Measurements from ENCODE around the gene IER3. TPM values are rescaled to one million over a fixed set of nuclear protein-coding genes. Genes with fewer than 3 reads are reported as not detected.

Gene IER3
- total and polyA plus RNA-seq, 8 donors = 5.5 to 77.0 (median 16.3) TPM

DNA sequence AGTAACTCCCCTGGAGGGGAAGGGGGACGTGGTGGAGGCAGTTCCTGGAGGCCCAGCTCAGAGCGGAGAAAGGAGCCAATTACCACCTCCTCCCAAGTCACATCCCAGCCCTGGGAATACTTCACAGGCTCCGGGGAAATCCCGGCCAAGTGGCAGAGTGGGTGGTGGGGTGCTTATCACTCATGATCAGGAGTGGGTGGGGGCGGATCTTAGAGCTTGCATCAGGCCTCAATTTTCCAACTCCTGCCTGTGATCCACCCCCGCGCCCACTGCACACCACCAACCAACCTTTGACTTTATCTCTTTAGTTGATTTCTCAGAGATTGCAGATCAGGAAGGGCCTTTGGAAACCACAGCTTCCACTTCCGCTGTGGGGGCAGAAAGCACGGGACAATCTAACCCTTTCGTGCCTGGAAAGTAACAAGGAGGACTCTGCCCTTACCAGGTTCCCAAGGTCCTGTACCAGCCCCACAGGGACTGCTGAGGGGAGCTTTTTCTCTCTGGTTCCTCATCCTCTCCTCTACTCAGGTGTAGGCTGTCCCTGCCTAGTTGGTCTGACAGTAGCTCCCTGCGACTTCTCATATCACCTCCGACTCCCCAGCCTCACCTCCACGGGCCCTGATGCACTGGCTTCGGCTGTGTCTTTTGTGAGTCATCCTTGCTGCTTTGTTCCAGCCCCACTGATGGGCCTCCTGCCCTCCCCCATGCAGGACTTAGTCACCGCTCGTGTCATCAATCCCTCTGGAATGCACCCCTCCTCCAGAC, 24.9 kb upstream of the IER3 start:
- intact Hi-C loops (cut with DNase I) = no loop called here
- no peaks in the 10 kb centered on the region for H3K36me3 ChIP-seq
- H3K9me3 ChIP-seq = no peaks in the 10 kb centered on the region
- H3K27me3 ChIP-seq = no peaks in the 10 kb centered on the region
- H3K4me3 ChIP-seq = peak overlapping the region in 1 of 2 donors; percentile 14
- ATAC-seq (peak; percentile 89), DNase-seq (peak in 2 of 4 donors; percentile 75 to 84)
- TF ChIP-seq, protein P1, sequence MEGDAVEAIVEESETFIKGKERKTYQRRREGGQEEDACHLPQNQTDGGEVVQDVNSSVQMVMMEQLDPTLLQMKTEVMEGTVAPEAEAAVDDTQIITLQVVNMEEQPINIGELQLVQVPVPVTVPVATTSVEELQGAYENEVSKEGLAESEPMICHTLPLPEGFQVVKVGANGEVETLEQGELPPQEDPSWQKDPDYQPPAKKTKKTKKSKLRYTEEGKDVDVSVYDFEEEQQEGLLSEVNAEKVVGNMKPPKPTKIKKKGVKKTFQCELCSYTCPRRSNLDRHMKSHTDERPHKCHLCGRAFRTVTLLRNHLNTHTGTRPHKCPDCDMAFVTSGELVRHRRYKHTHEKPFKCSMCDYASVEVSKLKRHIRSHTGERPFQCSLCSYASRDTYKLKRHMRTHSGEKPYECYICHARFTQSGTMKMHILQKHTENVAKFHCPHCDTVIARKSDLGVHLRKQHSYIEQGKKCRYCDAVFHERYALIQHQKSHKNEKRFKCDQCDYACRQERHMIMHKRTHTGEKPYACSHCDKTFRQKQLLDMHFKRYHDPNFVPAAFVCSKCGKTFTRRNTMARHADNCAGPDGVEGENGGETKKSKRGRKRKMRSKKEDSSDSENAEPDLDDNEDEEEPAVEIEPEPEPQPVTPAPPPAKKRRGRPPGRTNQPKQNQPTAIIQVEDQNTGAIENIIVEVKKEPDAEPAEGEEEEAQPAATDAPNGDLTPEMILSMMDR (IDR thresholded peaks at IDR 0.05) = no peak
- peaks cover 16 to 41% of the 10 kb centered on the region in 2 donors for H3K4me1 ChIP-seq
- peak overlapping the region; percentile 78 to 80 for H3K27ac ChIP-seq

DNA sequence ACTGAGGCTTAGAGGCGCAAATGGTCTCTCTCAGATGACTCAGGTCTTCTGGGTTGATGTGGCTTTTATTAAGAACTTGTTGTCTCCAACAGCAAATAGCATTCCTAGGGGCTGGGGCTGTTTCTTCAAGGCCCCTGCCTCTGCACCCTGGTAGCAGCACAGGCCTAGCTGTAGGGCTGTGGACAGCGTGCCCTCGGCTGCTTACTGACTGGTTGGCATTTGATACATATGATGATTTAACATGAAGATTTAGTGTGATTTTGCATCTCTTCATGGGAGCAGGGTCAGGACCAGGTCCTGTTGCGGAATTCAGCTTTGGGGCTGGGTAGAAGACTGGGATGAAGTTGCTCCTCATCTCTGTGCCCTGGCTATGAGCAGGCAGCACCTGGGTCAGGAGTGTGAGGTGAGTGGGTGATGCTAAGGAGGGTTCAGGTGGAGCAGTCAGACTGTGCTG, 24.3 kb upstream of the IER3 start:
- H3K36me3 ChIP-seq = no peaks in the 10 kb centered on the region
- peak overlapping the region in 1 of 2 donors; percentile 14 for H3K4me3 ChIP-seq
- H3K27me3 ChIP-seq = no peaks in the 10 kb centered on the region
- H3K9me3 ChIP-seq = no peaks in the 10 kb centered on the region
- ATAC-seq (no peak), DNase-seq (no peak)
- intact Hi-C loops (cut with DNase I) = no loop called here
- H3K27ac ChIP-seq = peak overlapping the region in 1 of 2 donors; percentile 80
- H3K4me1 ChIP-seq = peaks cover 19 to 47% of the 10 kb centered on the region in 2 donors
- TF ChIP-seq, protein P1 (IDR thresholded peaks at IDR 0.05) = no peak

DNA sequence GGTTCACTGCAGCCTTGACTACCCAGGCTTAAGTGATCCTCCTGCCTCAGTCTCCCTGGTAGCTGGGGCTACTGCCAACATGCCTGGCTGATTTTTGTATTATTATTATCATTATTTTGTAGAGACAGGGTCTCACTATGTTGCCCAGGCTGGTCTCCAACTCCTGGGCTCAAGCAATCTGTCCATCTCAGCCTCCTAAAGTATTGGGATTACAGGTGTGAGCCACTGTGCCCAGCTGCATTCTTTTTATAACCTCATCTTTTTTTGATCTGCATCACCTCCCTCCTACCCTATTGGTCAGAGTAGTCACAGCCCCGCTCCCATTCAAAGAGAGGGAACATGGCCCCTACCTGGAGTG, 23.6 kb upstream of the IER3 start:
- Histone ChIP-seq H3K27ac (no peak overlapping the region), H3K27me3 (no peaks in the 10 kb centered on the region), H3K36me3 (no peaks in the 10 kb centered on the region), H3K4me1 (peaks cover 19 to 52% of the 10 kb centered on the region in 2 donors), H3K4me3 (no peak overlapping the region), H3K9me3 (no peaks in the 10 kb centered on the region)
- ATAC-seq (no peak), DNase-seq (no peak)
- intact Hi-C loops (cut with DNase I) = no loop called here
- TF ChIP-seq, protein P1 (IDR thresholded peaks at IDR 0.05) = no peak

DNA sequence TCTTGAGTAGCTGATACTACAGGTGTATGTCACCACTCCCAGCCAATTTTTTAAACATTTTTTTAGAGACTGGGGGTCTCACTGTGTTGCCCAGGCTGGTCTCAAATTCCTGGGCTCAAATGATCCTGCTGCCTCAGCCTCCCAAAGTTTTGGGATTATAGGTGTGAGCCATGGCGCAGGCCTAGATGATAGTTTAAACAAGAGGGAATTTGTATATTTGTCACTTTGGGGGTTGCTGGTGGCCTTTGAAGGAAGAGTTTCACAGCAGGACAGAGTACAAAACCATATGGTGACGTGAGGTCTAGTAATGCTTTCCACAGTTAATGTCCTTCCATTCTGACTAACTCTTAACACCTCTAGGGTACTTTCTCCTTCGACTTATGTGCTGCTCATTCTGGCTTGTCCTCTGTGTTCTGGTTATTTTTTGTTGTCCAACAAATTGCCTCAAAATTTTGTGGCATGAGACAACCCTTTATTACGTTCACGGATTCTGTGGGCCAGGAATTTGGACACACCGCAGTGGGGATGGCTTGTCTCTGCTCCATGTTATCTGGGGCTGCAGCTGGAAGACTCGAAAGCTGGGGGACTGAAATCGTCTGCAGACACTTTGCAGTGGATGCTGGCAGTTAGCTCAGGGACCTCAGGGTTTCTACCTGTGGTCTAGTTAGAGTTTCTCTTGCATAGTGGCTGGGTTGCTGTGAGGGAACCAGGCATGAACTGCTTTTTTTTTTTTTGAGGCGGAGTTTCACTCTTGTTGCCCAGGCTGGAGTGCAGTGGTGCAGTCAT, 23.0 kb upstream of the IER3 start:
- DNase-seq (no peak), ATAC-seq (no peak)
- peaks cover 19 to 52% of the 10 kb centered on the region in 2 donors for H3K4me1 ChIP-seq
- intact Hi-C loops (cut with DNase I) = no loop called here
- H3K27ac ChIP-seq = no peak overlapping the region
- no peaks in the 10 kb centered on the region for H3K36me3 ChIP-seq
- H3K27me3 ChIP-seq = no peaks in the 10 kb centered on the region
- no peaks in the 10 kb centered on the region for H3K9me3 ChIP-seq
- H3K4me3 ChIP-seq = no peak overlapping the region
- TF ChIP-seq, protein P1 (IDR thresholded peaks at IDR 0.05) = no peak
